ENCODE results near the gene PLXNA3. TPM values are rescaled to one million over a fixed set of nuclear protein-coding genes. Genes with fewer than 3 reads are reported as not detected.

PLXNA3 gene
- total and polyA plus RNA-seq, 10 of the 15 experiments (the other 5 are each of a cell fraction or from before 2014, with no cell fraction given): 0.26 to 26.8 (median 3.4) TPM

- TF ChIP-seq NFIC (IDR thresholded peaks at IDR 0.05; ENCODE audit: low read depth, low read length) (no peak), IRF5 (IDR thresholded peaks at IDR 0.05; ENCODE audit: borderline replicate concordance) (no peak)
These were observed 14.9 kb downstream of the PLXNA3 start (continued) for GRCh38 chrX:154472685-154473632.

- Histone ChIP-seq H2AFZ (ENCODE audit: control insufficient read depth, low read depth, low read length) (no peak overlapping the region), H3K27me3 (replicated peaks in 1 of 2; ENCODE audit: control insufficient read depth in 2 of 2, insufficient read depth in 2 of 2, low read length in 1 of 2) (no peaks in the 10 kb centered on the region), H3K27ac (ENCODE audit: control insufficient read depth, insufficient read depth) (no peak overlapping the region), H4K20me1 (ENCODE audit: control insufficient read depth, insufficient read depth) (no peaks in the 10 kb centered on the region), H3K79me2 (ENCODE audit: control insufficient read depth, insufficient read depth, low read length) (no peaks in the 10 kb centered on the region; the same call in 1 of the 2 replicates), H3K9me3 (replicated peaks; ENCODE audit: control insufficient read depth, insufficient read depth, low read length) (no peaks in the 10 kb centered on the region; the same call in 2 of the 3 replicates), H3K4me3 (no peak overlapping the region), H3K9ac (ENCODE audit: control insufficient read depth, insufficient read depth, low read length) (no peak overlapping the region), H3K36me3 (ENCODE audit: control insufficient read depth in 2 of 2, insufficient read depth in 2 of 2, low read length in 1 of 2) (no peaks in the 10 kb centered on the region; a peak in 1 of 4 replicates), H3K4me1 (ENCODE audit: control insufficient read depth, insufficient read depth, low read length) (no peaks in the 10 kb centered on the region), H3K4me2 (ENCODE audit: control insufficient read depth, insufficient read depth) (no peak overlapping the region)
- ATAC-seq: no peak
- ChIA-PET CTCF (no interaction called here), RAD21 (ENCODE audit: unreplicated experiment) (interaction anchor here (0.6 kb wide), 1 partner anchor 17 kb away, joined by 4 read pairs; the partner anchor contains the start of gene SLC10A3), SMC1A (ENCODE audit: uncharacterized antibody, unreplicated experiment) (no interaction called here), POLR2A (no interaction called here)
- no peak for FAIRE-seq
- intact Hi-C loops (cut with micrococcal nuclease; ENCODE audit: unreplicated experiment) (no loop called here), in situ Hi-C loops (cut with MboI) (no loop called here)
- 70% methylated on average over 7 of the region's 7 CpGs for WGBS (ENCODE audit: insufficient coverage, insufficient replicate concordance, low lambda C conversion rate, missing lambda C conversion rate)
- no peak for DNase-seq (ENCODE audit: low read depth, low spot score)
- no TSS peak for BruUV-seq (replicated peaks)
- no peak for TF ChIP-seq ZSCAN29 (IDR thresholded peaks at IDR 0.05)
- TF ChIP-seq HCFC1 (IDR thresholded peaks at IDR 0.05; ENCODE audit: low read length): no peak
- TF ChIP-seq ZNF687 (IDR thresholded peaks at IDR 0.05): no peak
- TF ChIP-seq STAT3 (IDR thresholded peaks at IDR 0.05; ENCODE audit: low read depth, low read length): no peak
- TF ChIP-seq YBX1 (IDR thresholded peaks at IDR 0.05): no peak
- TF ChIP-seq KDM1A (IDR thresholded peaks at IDR 0.05; ENCODE audit: borderline replicate concordance): no peak
- TF ChIP-seq MLLT1 (IDR thresholded peaks at IDR 0.05): no peak
- no peak for TF ChIP-seq SRF (IDR thresholded peaks at IDR 0.05; ENCODE audit: low read depth in 2 of 2, low read length in 2 of 2)
- TF ChIP-seq EGR1 (IDR thresholded peaks at IDR 0.05; ENCODE audit: borderline replicate concordance in 1 of 2, low read depth in 2 of 2, low read length in 2 of 2): no peak
- no peak for TF ChIP-seq SREBF1 (IDR thresholded peaks at IDR 0.05; ENCODE audit: low read length)
- no peak for TF ChIP-seq SMAD5 (IDR thresholded peaks at IDR 0.05; ENCODE audit: low read depth)
- TF ChIP-seq IRF3 (IDR thresholded peaks at IDR 0.05): no peak
These were observed 15.6 kb downstream of the PLXNA3 start for GRCh38 chrX:154473683-154474082.
